Loucy (cell line): ENCODE results near the gene LEPR.

ENCODE experiments used
- H2AFZ ChIP-seq: fragments of 200-600 bp; sonication (generic); 2 replicates; pipeline ENCODE4 v1.6.0; 2016; ENCODE audit warnings: antibody characterized with exemption, mild to moderate bottlenecking, low read length, moderate library complexity
- H3F3A ChIP-seq: fragments of 200-600 bp; 2 replicates; pipeline ENCODE4 v1.6.0; 2016; ENCODE audit warnings: antibody characterized with exemption, low read depth, mild to moderate bottlenecking
- H3K27me3 ChIP-seq: fragments of 200-600 bp; sonication (generic); 2 replicates; pipeline ENCODE4 v1.6.1; 2014; ENCODE audit warnings: low read length, mild to moderate bottlenecking; ENCODE audit not compliant: insufficient read depth, poor library complexity, severe bottlenecking
- H3K36me3 ChIP-seq: fragments of 200-600 bp; sonication (generic); 2 replicates; pipeline ENCODE4 v1.6.1; 2016; ENCODE audit warnings: low read length; ENCODE audit not compliant: insufficient read depth
- H3K4me1 ChIP-seq: fragments of 200-600 bp; sonication (generic); 2 replicates; pipeline ENCODE4 v1.5.1; 2014; ENCODE audit warnings: low read length, mild to moderate bottlenecking; ENCODE audit not compliant: insufficient read depth, poor library complexity, severe bottlenecking
- H3K4me2 ChIP-seq: fragments of 200-600 bp; sonication (generic); 2 replicates; pipeline ENCODE4 v1.6.0; 2014; ENCODE audit warnings: antibody characterized with exemption, low read length, low read depth, mild to moderate bottlenecking; ENCODE audit not compliant: poor library complexity, severe bottlenecking
- H3K4me3 ChIP-seq: fragments of 200-600 bp; sonication (generic); 2 replicates; pipeline ENCODE4 v1.5.1; 2014; ENCODE audit warnings: low read length, mild to moderate bottlenecking, mixed read lengths; ENCODE audit not compliant: poor library complexity, severe bottlenecking
- H3K79me2 ChIP-seq: fragments of 200-600 bp; sonication (generic); 2 replicates; pipeline ENCODE4 v1.6.1; 2014; ENCODE audit warnings: low read length; ENCODE audit not compliant: insufficient read depth
- H3K9ac ChIP-seq: fragments of 200-600 bp; sonication (generic); 2 replicates; pipeline ENCODE4 v1.6.0; 2014; ENCODE audit warnings: mild to moderate bottlenecking, low read depth, low read length, moderate library complexity; ENCODE audit not compliant: poor library complexity, severe bottlenecking
- H3K9me2 ChIP-seq: fragments of 200-600 bp; sonication (generic); replicated peaks from 2 replicates; pipeline ENCODE4 v1.6.1; 2016; ENCODE audit warnings: low read depth, low read length, mixed read lengths
- H3K9me3 ChIP-seq: fragments of 200-600 bp; sonication (generic); 2 replicates; pipeline ENCODE4 v1.6.1; 2014; ENCODE audit warnings: mild to moderate bottlenecking, antibody characterized with exemption, low read length, low read depth; ENCODE audit not compliant: insufficient read depth
- H4K20me1 ChIP-seq: fragments of 200-600 bp; sonication (generic); 2 replicates; pipeline ENCODE4 v1.6.0; 2014; ENCODE audit warnings: antibody characterized with exemption, low read length, mild to moderate bottlenecking; ENCODE audit not compliant: insufficient read depth, poor library complexity, severe bottlenecking
- CTCF ChIP-seq: fragments of 200-600 bp; sonication (generic); conservative IDR thresholded peaks from 2 replicates; pipeline ENCODE4 v1.5.1; 2014; ENCODE audit warnings: mild to moderate bottlenecking, antibody characterized with exemption, low read length
- EZH2phosphoT487 ChIP-seq: fragments of 200-600 bp; IDR thresholded peaks from 2 replicates; pipeline ENCODE4 v1.6.1; 2018; ENCODE audit warnings: antibody characterized with exemption, mild to moderate bottlenecking, moderate library complexity, borderline replicate concordance

Gene LEPR

GRCh38 chr1:65392497-65392896 lies 28.0 kb upstream of the LEPR start:
- H3K9me2 ChIP-seq = no peaks in the 10 kb centered on the region
- no peaks in the 10 kb centered on the region for H3K27me3 ChIP-seq
- no peaks in the 10 kb centered on the region for H3K4me1 ChIP-seq
- no peak overlapping the region for H3K9ac ChIP-seq
- no peak overlapping the region for H3K4me2 ChIP-seq
- H3K4me3 ChIP-seq = no peak overlapping the region
- H4K20me1 ChIP-seq = no peaks in the 10 kb centered on the region
- TF ChIP-seq CTCF (no peak), EZH2phosphoT487 (no peak)
- no peaks in the 10 kb centered on the region for H3F3A ChIP-seq
- peaks cover 19% of the 10 kb centered on the region; the same call in 1 of the 2 replicates for H3K36me3 ChIP-seq
- H3K79me2 ChIP-seq = no peaks in the 10 kb centered on the region
- H3K9me3 ChIP-seq = no peaks in the 10 kb centered on the region
- no peak overlapping the region for H2AFZ ChIP-seq

- Histone ChIP-seq H3K4me2 (no peak overlapping the region), H3K9me3 (no peaks in the 10 kb centered on the region), H3K4me1 (no peaks in the 10 kb centered on the region), H3K9ac (no peak overlapping the region), H3K36me3 (peaks cover 17% of the 10 kb centered on the region; the same call in 1 of the 2 replicates), H2AFZ (no peak overlapping the region), H4K20me1 (no peaks in the 10 kb centered on the region), H3K27me3 (no peaks in the 10 kb centered on the region), H3K4me3 (no peak overlapping the region), H3F3A (no peaks in the 10 kb centered on the region), H3K79me2 (no peaks in the 10 kb centered on the region), H3K9me2 (no peaks in the 10 kb centered on the region)
- TF ChIP-seq EZH2phosphoT487 (no peak), CTCF (no peak)
These were observed 27.1 kb upstream of the LEPR start for GRCh38 chr1:65393347-65393746.

GRCh38 chr1:65393928-65394327 lies 26.5 kb upstream of the LEPR start:
- Histone ChIP-seq H3F3A (no peaks in the 10 kb centered on the region), H2AFZ (no peak overlapping the region), H3K36me3 (peaks cover 14% of the 10 kb centered on the region; the same call in 1 of the 2 replicates), H3K9me3 (no peaks in the 10 kb centered on the region), H3K9me2 (no peaks in the 10 kb centered on the region), H4K20me1 (no peaks in the 10 kb centered on the region), H3K79me2 (no peaks in the 10 kb centered on the region), H3K4me1 (no peaks in the 10 kb centered on the region), H3K27me3 (no peaks in the 10 kb centered on the region), H3K4me3 (no peak overlapping the region), H3K9ac (no peak overlapping the region), H3K4me2 (no peak overlapping the region)
- TF ChIP-seq CTCF (no peak), EZH2phosphoT487 (no peak)
